H1 (cell line): Measurements from ENCODE around the gene BSDC1. TPM values are rescaled to one million over a fixed set of nuclear protein-coding genes. Genes with fewer than 3 reads are reported as not detected.

Experiments
- BACH1 ChIP-seq: IDR thresholded peaks from 2 replicates; pipeline ENCODE4 v1.6.1; 2012; ENCODE audit warnings: low read length, improper control_type of control experiment
- BCL11A ChIP-seq, 2 experiments: IDR thresholded peaks; one replicate each; pipeline ENCODE4 v1.6.1; 2011; ENCODE audit warnings: low read depth in 2 of 2, low read length in 2 of 2, mild to moderate bottlenecking in 2 of 2
- BRCA1 ChIP-seq: IDR thresholded peaks from 2 replicates; pipeline ENCODE4 v1.6.1; 2012; ENCODE audit warnings: low read depth, low read length, improper control_type of control experiment
- CEBPB ChIP-seq: IDR thresholded peaks from 2 replicates; pipeline ENCODE4 v1.6.1; 2012; ENCODE audit warnings: low read depth, low read length
- CHD1 ChIP-seq: IDR thresholded peaks from 2 replicates; pipeline ENCODE4 v1.6.1; 2012; ENCODE audit warnings: low read depth, low read length, improper control_type of control experiment
- EP300 ChIP-seq, 2 experiments: IDR thresholded peaks; 1 replicate in 1 of 2; 2 replicates in 1 of 2; pipeline ENCODE4 v1.6.1; 2011 to 2012; ENCODE audit warnings: low read depth in 2 of 2, low read length in 2 of 2, mild to moderate bottlenecking in 2 of 2, borderline replicate concordance in 1 of 2, inconsistent platforms in 1 of 2, moderate library complexity in 1 of 2
- HDAC6 ChIP-seq: IDR thresholded peaks from one replicate; pipeline ENCODE4 v1.7.1; 2012; ENCODE audit warnings: low read depth, mild to moderate bottlenecking, inconsistent platforms, low read length, moderate library complexity
- JUN ChIP-seq: IDR thresholded peaks from 2 replicates; pipeline ENCODE4 v1.6.1; 2011; ENCODE audit warnings: low read depth, mild to moderate bottlenecking, improper control_type of control experiment, low read length
- KDM1A ChIP-seq: fragments of 200-600, 300-600 bp; sonication (generic); IDR thresholded peaks from 2 replicates; pipeline ENCODE4 v1.7.1; 2016; ENCODE audit warnings: mild to moderate bottlenecking, low read length, borderline replicate concordance
- KDM5A ChIP-seq: fragments of 200-600 bp; IDR thresholded peaks from 2 replicates; pipeline ENCODE4 v1.7.1; 2012; ENCODE audit warnings: mild to moderate bottlenecking, low read length, inconsistent platforms, mixed read lengths
- NANOG ChIP-seq: IDR thresholded peaks from 2 replicates; pipeline ENCODE4 v1.6.1; 2011; ENCODE audit warnings: low read length, low read depth, mild to moderate bottlenecking, inconsistent platforms; ENCODE audit not compliant: insufficient read depth, poor library complexity, severe bottlenecking
- POLR2A ChIP-seq, 2 experiments: IDR thresholded peaks; 1 replicate in 1 of 2; 2 replicates in 1 of 2; pipeline ENCODE4 v1.6.1; 2011; ENCODE audit warnings: low read depth in 2 of 2, low read length in 2 of 2, mild to moderate bottlenecking in 2 of 2; ENCODE audit errors: control extremely low read depth in 1 of 2
- RFX5 ChIP-seq: IDR thresholded peaks from 2 replicates; pipeline ENCODE4 v1.6.1; 2011; ENCODE audit warnings: low read depth, low read length, improper control_type of control experiment, borderline replicate concordance
- SAP30 ChIP-seq: fragments of 300-600 bp; sonication (generic); IDR thresholded peaks from 2 replicates; pipeline ENCODE4 v1.7.1; 2012; ENCODE audit warnings: low read length, moderate library complexity, mild to moderate bottlenecking, inconsistent platforms; ENCODE audit not compliant: insufficient read depth, insufficient replicate concordance
- SRF ChIP-seq: IDR thresholded peaks from 2 replicates; pipeline ENCODE4 v1.6.1; 2011; ENCODE audit warnings: mild to moderate bottlenecking, low read depth, low read length, moderate library complexity
- TCF12 ChIP-seq: IDR thresholded peaks from 2 replicates; pipeline ENCODE4 v1.6.1; 2011; ENCODE audit warnings: low read depth, mild to moderate bottlenecking, low read length
- ZNF274 ChIP-seq: IDR thresholded peaks from 2 replicates; pipeline ENCODE4 v1.7.0; 2012; ENCODE audit warnings: low read length, borderline replicate concordance; ENCODE audit errors: extremely low read depth
- polyA plus RNA-seq, 7 experiments: library from polyadenylated mRNA; depleted of rRNA in 3 of 7; stranded (reverse) in 5 of 7; unstranded in 2 of 7; fragments of >200 nt in 5 of 7; fragments of 200-250 nt in 2 of 7; gene quantifications; 1 replicate in 5 of 7; 2 replicates in 1 of 7; 4 replicates in 1 of 7; pipeline versions ENCODE4 v1.2.1 to v1.2.3, GENCODE V29; 2011 to 2013; ENCODE audit warnings: missing spikeins in 2 of 7, mixed read lengths in 2 of 7
- total RNA-seq: library from RNA; stranded (reverse); fragmentation: NEBNext Ultra II Directional; extraction: Animal tissue kit (Norgen Biotek cat#: 25700); gene quantifications from 2 replicates; pipeline ENCODE4 v1.2.1, GENCODE V29; 2021
- TF ChIP-seq, protein P1 (sequence below): IDR thresholded peaks from 2 replicates; pipeline ENCODE4 v1.6.1; 2011; ENCODE audit warnings: low read depth, mild to moderate bottlenecking, low read length; ENCODE audit not compliant: insufficient read depth
- TF ChIP-seq, protein P2 (sequence below): IDR thresholded peaks from 2 replicates; pipeline ENCODE4 v1.6.1; 2012; ENCODE audit warnings: inconsistent platforms

The BSDC1 gene
- total and polyA plus RNA-seq, 2 of the 8 experiments (the other 6 are each of a cell fraction or from before 2014, with no cell fraction given) = 24.8 to 40.7 TPM

DNA sequence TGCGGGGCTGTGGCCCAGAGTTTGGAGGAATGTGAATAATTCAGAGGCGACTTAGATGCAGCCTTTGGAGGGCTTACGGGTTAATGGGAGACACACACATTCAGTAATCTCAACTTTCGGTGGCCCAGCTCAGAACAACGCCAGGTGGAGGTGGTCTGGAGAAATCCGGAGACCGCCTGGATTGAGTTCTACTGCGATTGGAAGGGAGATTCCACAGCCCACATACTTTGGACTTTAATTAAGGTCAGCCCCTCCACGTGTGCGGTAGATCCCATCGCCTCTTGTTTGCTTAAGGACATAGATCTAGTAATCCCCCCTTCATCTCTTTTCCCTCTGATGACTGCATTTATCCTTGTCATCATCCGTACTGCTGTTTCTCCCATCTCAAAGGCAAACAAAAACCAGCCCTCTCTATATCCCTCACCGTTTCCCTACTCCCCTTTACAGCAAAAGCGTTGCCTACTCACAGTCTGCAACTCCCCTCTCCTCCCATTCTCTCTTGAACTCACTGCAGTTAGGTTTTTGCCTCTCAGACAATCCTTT is 720 bp upstream of the BSDC1 start (continued):
- no peak for TF ChIP-seq ZNF274
- peak; percentile 57 to 75 for TF ChIP-seq POLR2A (IDR thresholded peaks at IDR 0.05; ENCODE audit: control extremely low read depth in 1 of 2, low read depth in 2 of 2, low read length in 2 of 2)
- no peak for TF ChIP-seq CHD1
- no peak for TF ChIP-seq NANOG
- no peak for TF ChIP-seq HDAC6
- TF ChIP-seq, protein P1, sequence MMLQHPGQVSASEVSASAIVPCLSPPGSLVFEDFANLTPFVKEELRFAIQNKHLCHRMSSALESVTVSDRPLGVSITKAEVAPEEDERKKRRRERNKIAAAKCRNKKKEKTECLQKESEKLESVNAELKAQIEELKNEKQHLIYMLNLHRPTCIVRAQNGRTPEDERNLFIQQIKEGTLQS = no peak
- no peak for TF ChIP-seq SRF
- no peak for TF ChIP-seq EP300 (IDR thresholded peaks at IDR 0.05; ENCODE audit: borderline replicate concordance in 1 of 2, low read depth in 2 of 2, low read length in 2 of 2)
- no peak for TF ChIP-seq KDM1A
- no peak for TF ChIP-seq TCF12
- TF ChIP-seq BCL11A (IDR thresholded peaks at IDR 0.05; ENCODE audit: low read depth in 2 of 2, low read length in 2 of 2) = no peak
- TF ChIP-seq SAP30 = no peak
- TF ChIP-seq BRCA1 = no peak
- TF ChIP-seq JUN = no peak
- TF ChIP-seq BACH1 = no peak
- no peak for TF ChIP-seq CEBPB
- no peak for TF ChIP-seq RFX5
- TF ChIP-seq, protein P2, sequence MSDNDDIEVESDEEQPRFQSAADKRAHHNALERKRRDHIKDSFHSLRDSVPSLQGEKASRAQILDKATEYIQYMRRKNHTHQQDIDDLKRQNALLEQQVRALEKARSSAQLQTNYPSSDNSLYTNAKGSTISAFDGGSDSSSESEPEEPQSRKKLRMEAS = no peak
- no peak for TF ChIP-seq KDM5A
